K562 (cell line): ENCODE results near the gene PPARG. TPM values are rescaled to one million over a fixed set of nuclear protein-coding genes. Genes with fewer than 3 reads are reported as not detected.

Source experiments
- ATAC-seq: fragments of 200-7000 bp; cut with Tn5 transposase; 3 replicates; pipeline ENCODE4 v1.9.1; 2020; ENCODE audit warnings: moderate library complexity
- BruUV-seq: library from RNA; stranded (reverse); fragments of 400-500 nt; replicated peaks from 2 replicates; lab custom pipeline; 2021; lab: Mats Ljungman, UMichigan
- CTCF ChIA-PET: fragments of 300-600 bp; formaldehyde crosslinking; extraction: SDS; loops from one replicate; lab custom pipeline; 2021; ENCODE audit warnings: low intra/inter-chr PET ratio; lab: Yijun Ruan, JAX
- POLR2A ChIA-PET: fragments of 300-600, 350-650 bp; sonication (Branson Sonifier 250); formaldehyde crosslinking; extraction: SDS; loops from one replicate; lab custom pipeline; 2021; ENCODE audit warnings: antibody characterized with exemption, inconsistent platforms; lab: Yijun Ruan, JAX
- DNase-seq, 4 experiments: peaks; one replicate each; pipeline versions ENCODE4 v3.0.0 to v3.0.0-alpha.2; 2011 to 2018; ENCODE audit warnings: low spot score in 3 of 4, mixed read lengths in 3 of 4; ENCODE audit errors: extremely low read depth in 1 of 4
- FAIRE-seq: peaks from 2 replicates; lab custom pipeline; 2011; peaks lifted over from hg19 to GRCh38; lab: Jason Lieb, UNC
- H2AFZ ChIP-seq: 2 replicates; pipeline ENCODE4 v1.6.0; 2011; ENCODE audit warnings: low read depth, low read length, control low read depth, inconsistent platforms
- H3K27ac ChIP-seq: fragments of 200-600 bp; 3 replicates; pipeline ENCODE4 v1.8.0; 2011; ENCODE audit warnings: low read depth, mild to moderate bottlenecking, control low read depth, inconsistent platforms, low read length, moderate library complexity, mixed read lengths; ENCODE audit errors: extremely low read depth
- H3K27me3 ChIP-seq, 2 experiments: fragments of 300-600 bp in 1 of 2; 2 replicates in 1 of 2; 3 replicates in 1 of 2; pipeline versions ENCODE4 v1.6.0 to v1.8.0; 2011; ENCODE audit warnings: inconsistent platforms in 2 of 2, low read length in 2 of 2, mild to moderate bottlenecking in 1 of 2, mixed read lengths in 1 of 2, moderate library complexity in 1 of 2; ENCODE audit not compliant: control insufficient read depth in 2 of 2, insufficient read depth in 2 of 2
- H3K36me3 ChIP-seq: fragments of 300-600 bp; 3 replicates; pipeline ENCODE4 v1.8.0; 2011; ENCODE audit warnings: mild to moderate bottlenecking, low read length, inconsistent platforms; ENCODE audit not compliant: control insufficient read depth, insufficient read depth
- H3K4me1 ChIP-seq, 2 experiments: fragments of 200-600 bp in 1 of 2; replicated peaks in 1 of 2; 2 replicates in 1 of 2; 3 replicates in 1 of 2; pipeline versions ENCODE4 v1.5.1 to v1.8.0; 2011; ENCODE audit warnings: inconsistent platforms in 2 of 2, low read length in 2 of 2, mild to moderate bottlenecking in 1 of 2, mixed read lengths in 1 of 2, moderate library complexity in 1 of 2; ENCODE audit not compliant: control insufficient read depth in 2 of 2, insufficient read depth in 2 of 2
- H3K4me2 ChIP-seq: 2 replicates; pipeline ENCODE4 v1.6.1; 2011; ENCODE audit warnings: low read length, control low read depth, inconsistent platforms, mixed read lengths; ENCODE audit not compliant: insufficient read depth
- H3K4me3 ChIP-seq: fragments of 200-600 bp; sonication (generic), shearing (Covaris generic); 2 replicates; pipeline ENCODE4 v1.5.1; 2016; ENCODE audit warnings: control low read depth, inconsistent platforms
- H3K79me2 ChIP-seq: fragments of 200-600 bp; 3 replicates; pipeline ENCODE4 v1.8.0; 2011; ENCODE audit warnings: low read length, inconsistent platforms; ENCODE audit not compliant: control insufficient read depth, insufficient read depth
- H3K9ac ChIP-seq, 2 experiments: 2 replicates each; pipeline versions ENCODE4 v1.6.0 to v1.6.1; 2011; ENCODE audit warnings: low read depth in 2 of 2, low read length in 2 of 2, control low read depth in 1 of 2, inconsistent platforms in 1 of 2, mild to moderate bottlenecking in 1 of 2, mixed read lengths in 1 of 2; ENCODE audit not compliant: insufficient read depth in 1 of 2
- H3K9me1 ChIP-seq: one replicate; pipeline ENCODE4 v1.6.0; 2011; ENCODE audit warnings: inconsistent platforms, mild to moderate bottlenecking, low read length, moderate library complexity; ENCODE audit not compliant: control insufficient read depth, insufficient read depth
- H3K9me3 ChIP-seq: replicated peaks from 2 replicates; pipeline ENCODE4 v1.5.1; 2011; ENCODE audit warnings: low read depth, low read length, inconsistent platforms; ENCODE audit not compliant: control insufficient read depth, insufficient read depth
- H4K20me1 ChIP-seq: replicated peaks from 2 replicates; pipeline ENCODE4 v1.6.1; 2011; ENCODE audit warnings: low read length, inconsistent platforms, mixed read lengths; ENCODE audit not compliant: control insufficient read depth, insufficient read depth
- JUNB ChIP-seq: fragments of 450-650 bp; formaldehyde crosslinking; conservative IDR thresholded peaks from 2 replicates; pipeline ENCODE4 v1.4.0; 2020; ENCODE audit warnings: mild to moderate bottlenecking
- PCBP1 ChIP-seq: fragments of 200-400 bp; formaldehyde crosslinking; IDR thresholded peaks from 2 replicates; pipeline ENCODE4 v1.6.1; 2018; ENCODE audit warnings: mild to moderate bottlenecking, low read depth, low read length; ENCODE audit not compliant: poor library complexity, severe bottlenecking
- SP2 ChIP-seq: IDR thresholded peaks from 2 replicates; pipeline ENCODE4 v1.6.1; 2011; ENCODE audit warnings: mild to moderate bottlenecking, low read depth, low read length, moderate library complexity; ENCODE audit not compliant: poor library complexity, severe bottlenecking; ENCODE audit errors: extremely low read depth
- ZKSCAN1 ChIP-seq: fragments of 150-350 bp; IDR thresholded peaks from 2 replicates; pipeline ENCODE4 v1.6.1; 2016; ENCODE audit warnings: low read depth, low read length
- WGBS: fragments of 100-300 bp; shearing (Covaris generic); methylation state at CpG from one replicate; pipeline ENCODE4 v1.1.6; 2016; ENCODE audit warnings: low coverage, mixed read lengths; ENCODE audit not compliant: insufficient coverage; ENCODE audit errors: missing lambda C conversion rate; 5-methylcytosine and 5-hydroxymethylcytosine counted together
- in situ Hi-C: fragments of 300-500 bp; cut with MboI; formaldehyde crosslinking; loops from 4 replicates; pipeline ENCODE4 v1.15.0; 2018; ENCODE audit warnings: inconsistent platforms, mixed read lengths
- intact Hi-C: fragments of 100-400 bp; cut with micrococcal nuclease; formaldehyde crosslinking; loops from 2 replicates; pipeline ENCODE4 v1.14.2; 2022
- polyA plus RNA-seq, 8 experiments: library from polyadenylated mRNA; depleted of rRNA in 4 of 8; stranded (reverse) in 5 of 8; unstranded in 3 of 8; fragments of >200 nt; fragmentation: Nextera tagmentation in 2 of 8; fragmentation: Illumina TruSeq in 1 of 8; extraction: Ambion mirVana in 2 of 8; extraction: Trizol in 1 of 8; gene quantifications; 2 replicates each; pipeline versions ENCODE4 v1.2.1 to v1.2.3, GENCODE V29; 2011 to 2014; ENCODE audit warnings: inconsistent platforms in 1 of 8, missing spikeins in 1 of 8
- total RNA-seq, 7 experiments: library from RNA; depleted of rRNA in 6 of 7; stranded (reverse); fragments of >200 nt in 6 of 7; fragmentation: Illumina TruSeq in 2 of 7; extraction: Trizol in 2 of 7; gene quantifications; 2 replicates each; pipeline versions ENCODE4 v1.2.1 to v1.2.3, GENCODE V29; 2011 to 2021; ENCODE audit warnings: low replicate concordance in 1 of 7

PPARG gene
- total and polyA plus RNA-seq, 9 of the 15 experiments (the other 6 are each of a cell fraction or from before 2014, with no cell fraction given): not detected

- WGBS: 30% methylated on average over 26 of the region's 33 CpGs
- no peak for FAIRE-seq
- in situ Hi-C loops: no loop called here
- H3K27ac ChIP-seq: no peak overlapping the region
- TF ChIP-seq SP2 (no peak), ZKSCAN1 (0 out of 2 replicates have a peak, but pooled peaks have one; percentile 16)
- TF ChIP-seq, all 486 proteins: peak for 1
- Histone ChIP-seq H4K20me1 (no peaks in the 10 kb centered on the region), H3K9ac (no peak overlapping the region), H3K4me3 (no peak overlapping the region), H2AFZ (no peak overlapping the region), H3K4me2 (no peak overlapping the region), H3K27me3 (peaks cover 0 to 4% of the 10 kb centered on the region in 2 experiments; a peak in 2 of 5 replicates), H3K4me1 (peaks cover 0 to 6% of the 10 kb centered on the region in 2 experiments; a peak in 1 of 5 replicates), H3K79me2 (no peaks in the 10 kb centered on the region), H3K9me3 (no peaks in the 10 kb centered on the region), H3K9me1 (no peaks in the 10 kb centered on the region), H3K36me3 (no peaks in the 10 kb centered on the region)
- no peak for DNase-seq
- ChIA-PET POLR2A (no interaction called here), CTCF (no interaction called here)
- intact Hi-C loops: no loop called here
- BruUV-seq: no TSS peak
- no peak for ATAC-seq
These were observed 1.7 kb upstream of the PPARG start for GRCh38 chr3:12286927-12287726.

- Histone ChIP-seq H2AFZ (no peak overlapping the region), H3K9me3 (no peaks in the 10 kb centered on the region), H3K27ac (no peak overlapping the region), H3K4me2 (no peak overlapping the region), H3K4me1 (peaks cover 0 to 6% of the 10 kb centered on the region in 2 experiments; a peak in 1 of 5 replicates), H3K4me3 (no peak overlapping the region), H3K9ac (no peak overlapping the region), H3K79me2 (no peaks in the 10 kb centered on the region), H3K36me3 (no peaks in the 10 kb centered on the region), H3K27me3 (peaks cover 0 to 7% of the 10 kb centered on the region in 2 experiments; a peak in 3 of 5 replicates), H3K9me1 (no peaks in the 10 kb centered on the region), H4K20me1 (no peaks in the 10 kb centered on the region)
- no peak for TF ChIP-seq JUNB (CRISPR knock-in tag)
- peak; percentile 2 for TF ChIP-seq PCBP1
- DNase-seq (no peak), FAIRE-seq (no peak), ATAC-seq (no peak)
- POLR2A ChIA-PET: no interaction called here
- in situ Hi-C loops (no loop called here), intact Hi-C loops (no loop called here)
- WGBS: 20% methylated on average over 18 of the region's 63 CpGs
- CTCF ChIA-PET: no interaction called here
- BruUV-seq: no TSS peak
These were observed 1.1 kb upstream of the PPARG start for GRCh38 chr3:12287727-12288181.
